ENCODE measurements around the gene AGAP4.
A peak's percentile ranks its signal among the peaks of the same experiment; 100 is the strongest.
"Not testable (repeated sequence)": the region's sequence is repeated elsewhere in the genome, so short reads cannot be mapped to it uniquely, and the experiment has no call there.

The AGAP4 gene

GRCh38 chr10:45847400-45847799 lies at the start of gene AGAP4:
Gene AGAP4 (minus strand): TSS chr10:45847500. CDS start chr10:45847347, 153 bp downstream.
- DNase-seq; in situ Hi-C loops (cut with HindIII; ENCODE audit: low pct_ligation_motif_present, low pct_unique_long_range_greater_than_20kb, low sequenced_read_pairs): not testable (repeated sequence)

- in situ Hi-C loops (cut with HindIII; ENCODE audit: low pct_ligation_motif_present, low pct_unique_long_range_greater_than_20kb, low sequenced_read_pairs); DNase-seq: not testable (repeated sequence)
Measured at GRCh38 chr10:45890721-45891120, 43.4 kb upstream of the AGAP4 start.

GRCh38 chr10:45889539-45890230 lies 42.4 kb upstream of the AGAP4 start:
- in situ Hi-C loops (cut with HindIII; ENCODE audit: low pct_ligation_motif_present, low pct_unique_long_range_greater_than_20kb, low sequenced_read_pairs); DNase-seq: not testable (repeated sequence)

GRCh38 chr10:45882880-45883279 lies 35.6 kb upstream of the AGAP4 start:
- in situ Hi-C loops (cut with HindIII; ENCODE audit: low pct_ligation_motif_present, low pct_unique_long_range_greater_than_20kb, low sequenced_read_pairs), result not testable (repeated sequence)

GRCh38 chr10:45865404-45865803 lies 18.1 kb upstream of the AGAP4 start:
- DNase-seq; in situ Hi-C loops (cut with HindIII; ENCODE audit: low pct_ligation_motif_present, low pct_unique_long_range_greater_than_20kb, low sequenced_read_pairs): not testable (repeated sequence)

More at GRCh38 chr10:45882880-45883279, 35.6 kb upstream of the AGAP4 start:
- not testable (repeated sequence) for DNase-seq

- DNase-seq; in situ Hi-C loops (cut with HindIII; ENCODE audit: low pct_ligation_motif_present, low pct_unique_long_range_greater_than_20kb, low sequenced_read_pairs): not testable (repeated sequence)
Measured at GRCh38 chr10:45864264-45864663, 17.0 kb upstream of the AGAP4 start.

- in situ Hi-C loops (cut with HindIII; ENCODE audit: low pct_ligation_motif_present, low pct_unique_long_range_greater_than_20kb, low sequenced_read_pairs); DNase-seq: not testable (repeated sequence)
Measured at GRCh38 chr10:45863632-45864031, 16.3 kb upstream of the AGAP4 start.

GRCh38 chr10:45857931-45858330 lies 10.6 kb upstream of the AGAP4 start:
- in situ Hi-C loops (cut with HindIII; ENCODE audit: low pct_ligation_motif_present, low pct_unique_long_range_greater_than_20kb, low sequenced_read_pairs); DNase-seq: not testable (repeated sequence)

- in situ Hi-C loops (cut with HindIII; ENCODE audit: low pct_ligation_motif_present, low pct_unique_long_range_greater_than_20kb, low sequenced_read_pairs); DNase-seq: not testable (repeated sequence)
Measured at GRCh38 chr10:45848467-45848866, 1.2 kb upstream of the AGAP4 start.

- in situ Hi-C loops (cut with HindIII; ENCODE audit: low pct_ligation_motif_present, low pct_unique_long_range_greater_than_20kb, low sequenced_read_pairs); DNase-seq: not testable (repeated sequence)
Measured at GRCh38 chr10:45822918-45823317, 24.4 kb downstream of the AGAP4 start.

- DNase-seq; in situ Hi-C loops (cut with HindIII; ENCODE audit: low pct_ligation_motif_present, low pct_unique_long_range_greater_than_20kb, low sequenced_read_pairs): not testable (repeated sequence)
Measured at GRCh38 chr10:45820107-45820830, 27.0 kb downstream of the AGAP4 start.

GRCh38 chr10:45819552-45819951 lies 27.7 kb downstream of the AGAP4 start:
- DNase-seq, result no peak
- in situ Hi-C loops (cut with HindIII; ENCODE audit: low pct_ligation_motif_present, low pct_unique_long_range_greater_than_20kb, low sequenced_read_pairs), result no loop called here

GRCh38 chr10:45817912-45818311 lies 29.4 kb downstream of the AGAP4 start:
- no peak for DNase-seq
- in situ Hi-C loops (cut with HindIII; ENCODE audit: low pct_ligation_motif_present, low pct_unique_long_range_greater_than_20kb, low sequenced_read_pairs), result no loop called here

GRCh38 chr10:45817130-45817859 lies 30.0 kb downstream of the AGAP4 start:
- DNase-seq, result no peak
- in situ Hi-C loops (cut with HindIII; ENCODE audit: low pct_ligation_motif_present, low pct_unique_long_range_greater_than_20kb, low sequenced_read_pairs), result no loop called here

- in situ Hi-C loops (cut with HindIII; ENCODE audit: low pct_ligation_motif_present, low pct_unique_long_range_greater_than_20kb, low sequenced_read_pairs), result not testable (repeated sequence)
- DNase-seq, result peak; percentile 32
Measured at GRCh38 chr10:45814146-45814545, 33.2 kb downstream of the AGAP4 start.

GRCh38 chr10:45812959-45813358 lies 34.3 kb downstream of the AGAP4 start:
- DNase-seq; in situ Hi-C loops (cut with HindIII; ENCODE audit: low pct_ligation_motif_present, low pct_unique_long_range_greater_than_20kb, low sequenced_read_pairs): not testable (repeated sequence)

- no peak for DNase-seq
- in situ Hi-C loops (cut with HindIII; ENCODE audit: low pct_ligation_motif_present, low pct_unique_long_range_greater_than_20kb, low sequenced_read_pairs), result no loop called here
Measured at GRCh38 chr10:45811075-45811474, 36.2 kb downstream of the AGAP4 start.

- DNase-seq, result no peak
- in situ Hi-C loops (cut with HindIII; ENCODE audit: low pct_ligation_motif_present, low pct_unique_long_range_greater_than_20kb, low sequenced_read_pairs), result no loop called here
Measured at GRCh38 chr10:45809837-45810236, 37.5 kb downstream of the AGAP4 start.

GRCh38 chr10:45804996-45805395 lies 42.3 kb downstream of the AGAP4 start:
- DNase-seq; in situ Hi-C loops (cut with HindIII; ENCODE audit: low pct_ligation_motif_present, low pct_unique_long_range_greater_than_20kb, low sequenced_read_pairs): not testable (repeated sequence)

Data from ACHN (cell line).